A673 (cell line): ENCODE measurements around the gene DPH5.

Experiments used
- CTCF ChIP-seq: fragments of 300-800, 200-600 bp; sonication (generic); conservative IDR thresholded peaks from 2 replicates; pipeline ENCODE4 v1.5.1; 2017; ENCODE audit warnings: low read depth, mild to moderate bottlenecking, antibody characterized with exemption, low read length, moderate library complexity, mixed read lengths
- EZH2 ChIP-seq: fragments of 200-600 bp; sonication (generic); IDR thresholded peaks from 2 replicates; pipeline ENCODE4 v1.6.1; 2017; ENCODE audit warnings: borderline replicate concordance, low read depth, mild to moderate bottlenecking, mixed read lengths, antibody characterized with exemption, low read length; ENCODE audit not compliant: poor library complexity, severe bottlenecking

GRCh38 chr1:100941098-100941527, 84.5 kb downstream of the DPH5 start:
- TF ChIP-seq CTCF (no peak), EZH2 (no peak)
